Measurements from ENCODE around the gene ARHGAP24.
"Not testable (repeated sequence)": the region's sequence is repeated elsewhere in the genome, so short reads cannot be mapped to it uniquely, and the experiment has no call there.

ARHGAP24 gene

DNA sequence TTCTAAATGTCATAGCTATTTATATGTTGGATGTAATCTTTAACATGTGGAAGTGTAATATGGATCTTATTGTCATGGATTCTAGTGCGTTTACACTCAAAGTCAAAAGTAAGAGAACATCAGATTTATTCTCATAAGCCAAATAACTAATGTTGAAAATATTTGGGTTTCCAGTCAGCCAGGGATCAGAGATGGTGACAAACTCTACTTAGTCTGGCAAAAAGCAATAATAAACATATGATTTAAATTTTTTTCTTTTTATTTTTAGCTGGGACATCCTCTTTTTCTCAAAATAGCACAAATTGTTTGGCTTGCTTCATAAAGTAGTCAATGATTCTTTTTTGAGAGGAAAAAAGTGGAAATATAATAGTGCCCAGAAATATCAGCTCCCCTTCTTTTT is 392.3 kb downstream of the ARHGAP24 start:
- DNase-seq = no peak

DNA sequence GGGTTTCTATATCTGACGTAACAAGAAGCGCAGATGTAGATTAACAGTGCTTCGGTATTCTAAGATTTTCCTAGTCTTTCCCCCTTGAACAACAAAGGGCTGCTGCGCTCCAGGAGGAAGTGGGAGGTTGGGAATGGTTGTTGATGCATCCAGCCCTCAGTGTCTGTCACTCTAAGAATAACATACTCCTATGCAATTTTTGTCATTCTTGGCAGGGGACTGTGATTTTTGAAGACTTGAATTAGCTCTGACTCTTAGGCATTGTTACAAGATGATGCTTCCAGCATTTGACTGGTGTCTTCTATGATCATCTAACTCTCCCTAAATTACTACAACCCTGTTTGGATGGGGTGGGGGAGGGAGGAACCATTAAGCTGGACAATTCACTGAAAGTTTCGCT is 394.2 kb downstream of the ARHGAP24 start:
- no peak for DNase-seq

DNA sequence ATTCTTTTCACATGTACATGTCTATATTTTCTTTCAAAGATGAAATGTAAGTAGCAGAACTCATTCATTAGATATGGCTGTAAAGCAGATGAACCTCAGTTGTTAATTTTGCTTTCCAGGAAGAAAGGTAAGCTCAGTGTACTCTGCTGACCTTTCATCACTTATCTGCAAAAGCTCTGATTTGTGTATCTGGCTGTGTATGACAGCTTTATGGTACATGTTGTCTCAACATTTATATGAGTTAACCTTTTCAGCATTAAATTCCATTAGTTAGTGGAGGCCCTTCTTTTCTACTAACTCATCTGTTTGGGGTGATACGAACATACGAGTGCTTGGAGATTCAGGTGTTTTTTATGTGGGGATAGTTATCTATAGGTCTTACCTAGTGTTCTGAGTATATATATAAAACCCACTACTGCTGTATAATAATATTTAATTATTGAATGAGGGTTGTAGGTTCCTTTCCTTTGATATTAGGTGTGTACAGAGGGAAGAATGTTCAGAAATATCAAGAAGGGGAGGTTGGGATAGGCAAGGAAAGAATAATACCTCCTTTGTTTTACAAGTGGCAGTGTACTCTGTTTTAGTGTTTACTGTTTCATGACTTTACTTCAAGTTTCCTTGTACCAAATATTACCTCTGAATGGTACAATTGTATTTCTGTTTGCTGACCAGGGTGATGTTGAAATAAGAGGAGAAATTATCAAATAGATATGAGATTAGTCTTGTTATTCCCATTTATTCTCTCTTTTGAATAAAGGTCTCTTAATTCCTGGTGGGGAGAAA is 395.5 kb downstream of the ARHGAP24 start:
- DNase-seq = no peak

DNA sequence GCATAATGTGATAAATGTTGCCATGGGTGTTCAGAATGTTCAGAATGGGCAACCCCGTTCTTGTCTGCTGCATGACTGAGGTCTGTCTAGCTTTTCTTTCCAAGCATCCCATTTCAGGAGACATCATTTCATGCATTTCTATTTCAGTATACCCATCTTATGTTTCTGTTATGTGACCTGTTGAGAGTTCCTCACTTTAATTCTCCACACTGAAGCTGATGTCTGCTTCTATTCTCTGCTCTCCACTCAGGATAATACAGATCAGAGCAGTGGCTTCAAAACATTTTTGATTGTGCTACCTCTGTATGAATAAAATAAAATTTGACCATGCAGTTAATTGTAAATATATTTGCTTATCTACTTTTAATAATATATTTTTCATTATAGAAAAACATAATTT is 398.6 kb downstream of the ARHGAP24 start:
- no peak for DNase-seq

DNA sequence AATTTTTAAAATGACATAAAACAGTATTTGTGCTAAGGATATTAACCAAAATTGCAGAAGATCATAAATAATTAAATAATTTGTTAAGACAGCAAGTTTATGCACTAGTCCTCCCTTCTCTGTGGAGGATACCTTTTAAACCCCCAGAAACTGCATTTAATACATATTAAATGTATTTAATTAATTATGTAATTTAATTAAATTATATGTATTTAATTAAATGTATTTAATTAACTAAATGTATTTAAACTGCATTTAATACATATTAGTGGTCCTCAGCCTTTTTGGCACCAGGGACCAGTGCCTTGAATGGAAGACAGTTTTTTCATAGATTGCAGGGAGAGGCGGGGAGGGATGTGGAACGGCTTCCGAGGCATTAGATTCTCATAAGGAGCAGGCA is 404.6 kb downstream of the ARHGAP24 start:
- no peak for DNase-seq

DNA sequence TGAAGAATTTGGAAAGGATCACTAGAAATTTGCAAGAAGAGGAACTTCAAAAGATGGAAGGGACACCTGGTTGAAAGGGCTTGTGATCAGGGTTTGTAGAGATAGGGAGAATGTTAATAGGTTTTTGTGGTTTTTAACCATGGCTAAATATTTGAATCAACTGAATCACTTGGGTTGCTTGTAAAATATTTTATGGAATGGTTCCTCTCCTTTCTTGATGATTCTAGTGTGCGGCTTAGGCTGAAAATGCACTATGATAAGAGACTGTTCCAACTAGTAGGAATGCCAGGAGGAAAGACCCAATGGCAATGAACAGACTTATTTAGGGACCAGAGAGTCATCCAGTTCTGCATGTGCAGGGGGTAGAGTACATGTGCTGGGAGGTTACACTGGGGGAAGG is 408.2 kb downstream of the ARHGAP24 start:
- DNase-seq = no peak

DNA sequence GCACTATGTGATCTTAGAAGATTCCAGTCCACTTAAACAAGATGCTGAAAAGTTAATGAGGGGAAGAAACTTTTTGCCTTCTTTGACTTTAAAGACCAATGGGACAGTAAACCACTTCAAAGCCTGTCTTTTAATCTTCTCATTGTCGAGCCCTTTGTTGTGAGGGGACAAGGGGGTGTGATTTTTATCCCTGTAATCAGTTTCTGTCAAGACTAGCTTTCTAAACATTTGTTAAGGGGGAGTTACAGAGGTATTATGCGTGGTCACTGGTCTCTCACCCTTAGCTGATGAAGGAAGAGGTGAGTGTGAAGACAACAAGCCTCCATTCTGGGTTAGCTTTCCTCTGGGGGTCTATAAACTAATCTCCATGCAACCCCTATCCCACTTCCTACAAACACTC is 409.3 kb downstream of the ARHGAP24 start:
- DNase-seq = no peak

DNA sequence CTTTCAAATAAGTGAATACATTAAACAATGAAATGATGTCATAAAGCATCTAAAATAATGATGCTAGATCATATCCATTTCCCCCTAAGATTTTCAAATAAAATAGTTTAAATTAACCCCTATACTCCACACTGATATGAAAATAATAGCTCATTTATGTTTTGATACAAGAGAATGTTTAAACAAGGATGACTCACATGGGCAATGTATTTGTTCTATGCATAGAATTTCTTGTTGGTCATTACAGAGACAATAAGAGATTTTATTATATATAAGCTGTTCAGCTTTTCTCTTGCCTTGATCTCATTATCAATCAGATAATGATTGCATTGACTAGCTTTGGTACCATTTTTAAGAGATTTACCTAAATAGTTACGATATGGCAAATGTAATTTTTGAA is 411.7 kb downstream of the ARHGAP24 start:
- DNase-seq = no peak

DNA sequence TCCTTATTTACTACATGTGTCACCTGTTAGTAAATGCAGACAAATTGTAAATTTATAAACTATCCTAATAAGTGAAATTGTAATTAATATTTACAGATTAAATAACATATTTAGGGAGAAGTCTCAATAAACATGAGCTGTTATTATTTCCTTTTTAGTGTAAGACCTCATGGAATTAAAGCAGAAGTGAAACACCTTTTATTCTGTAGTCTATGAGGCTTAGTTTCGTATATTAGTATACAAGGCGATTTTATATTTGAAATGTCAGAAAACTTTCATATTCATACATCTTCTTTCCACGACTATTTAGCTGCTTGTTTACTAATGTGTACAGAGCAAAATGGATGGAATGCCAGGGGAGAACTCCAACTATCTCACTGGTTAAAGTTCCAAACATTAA is 414.4 kb downstream of the ARHGAP24 start:
- DNase-seq = no peak

DNA sequence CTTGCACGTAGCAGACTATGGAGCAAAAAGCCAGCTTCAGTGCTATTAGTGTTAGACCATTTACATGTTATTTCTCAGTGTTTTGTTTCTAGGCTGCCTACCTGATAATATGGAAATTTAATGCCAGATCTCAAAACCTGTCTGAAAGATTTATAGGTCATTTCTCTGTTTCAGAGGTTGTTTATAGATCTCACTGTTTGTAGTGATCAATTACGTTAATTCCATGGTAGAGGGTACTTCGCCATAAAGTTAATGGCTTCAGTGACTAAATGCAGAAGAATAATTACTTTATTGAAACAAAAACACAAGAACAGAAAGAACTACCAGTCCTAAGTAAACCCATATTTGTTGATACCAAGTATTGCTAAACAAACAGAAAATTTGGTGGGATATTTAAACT is 420.8 kb downstream of the ARHGAP24 start:
- no peak for DNase-seq

DNA sequence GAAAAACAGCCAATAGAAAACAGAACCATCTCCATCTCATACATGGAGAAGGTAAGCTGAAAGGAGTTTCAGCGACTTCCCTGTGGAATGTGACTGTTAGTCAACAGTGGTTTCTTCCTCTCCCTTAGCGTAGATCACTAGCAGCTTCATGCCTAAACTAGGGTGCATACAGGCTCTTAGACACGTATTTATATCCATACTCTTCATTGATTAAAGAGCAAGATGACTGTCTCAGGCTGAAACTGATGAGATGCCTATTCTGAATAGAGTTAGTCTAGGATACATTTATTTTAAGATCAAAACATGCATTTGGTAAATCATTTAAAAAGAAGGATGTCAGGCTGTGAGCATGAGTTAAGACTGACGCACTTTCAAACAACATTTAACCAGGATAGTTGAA is 423.3 kb downstream of the ARHGAP24 start:
- no peak for DNase-seq

DNA sequence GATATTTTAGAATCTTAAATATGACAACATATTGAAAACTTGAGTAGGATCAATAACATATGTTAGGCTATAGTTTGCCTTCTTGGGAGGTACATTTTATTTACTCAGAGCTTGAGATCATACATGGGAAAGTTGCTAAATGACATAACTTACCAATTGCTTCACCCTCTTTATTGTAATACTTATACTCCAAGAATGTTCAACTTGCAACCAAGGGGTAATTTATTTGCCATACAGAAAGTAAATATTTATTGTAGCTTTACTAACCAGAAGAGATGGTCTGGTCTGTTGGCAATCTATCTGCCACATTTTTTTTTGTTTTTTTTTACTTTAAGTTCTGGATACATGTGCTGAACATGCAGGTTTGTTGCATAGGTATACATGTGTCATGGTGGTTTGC is 426.6 kb downstream of the ARHGAP24 start:
- DNase-seq = no peak

DNA sequence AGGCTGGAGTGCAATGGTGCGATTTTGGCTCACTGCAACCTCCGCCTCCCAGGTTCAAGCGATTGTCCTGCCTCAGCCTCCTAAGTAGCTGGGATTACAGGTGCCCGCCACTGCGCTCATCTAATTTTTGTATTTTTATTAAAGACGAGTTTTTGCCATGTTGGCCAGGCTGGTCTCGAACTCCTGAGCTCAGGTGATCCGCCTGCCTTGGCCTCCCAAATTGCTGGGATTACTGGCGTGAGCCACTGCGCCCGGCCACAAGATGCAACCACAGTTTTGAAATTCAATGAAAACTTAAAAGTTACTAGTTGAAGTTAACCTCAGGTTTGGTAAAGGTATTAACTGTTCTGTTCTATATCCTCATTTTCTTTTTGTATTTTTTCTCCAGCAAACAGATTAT is 427.7 kb downstream of the ARHGAP24 start:
- not testable (repeated sequence) for DNase-seq

DNA sequence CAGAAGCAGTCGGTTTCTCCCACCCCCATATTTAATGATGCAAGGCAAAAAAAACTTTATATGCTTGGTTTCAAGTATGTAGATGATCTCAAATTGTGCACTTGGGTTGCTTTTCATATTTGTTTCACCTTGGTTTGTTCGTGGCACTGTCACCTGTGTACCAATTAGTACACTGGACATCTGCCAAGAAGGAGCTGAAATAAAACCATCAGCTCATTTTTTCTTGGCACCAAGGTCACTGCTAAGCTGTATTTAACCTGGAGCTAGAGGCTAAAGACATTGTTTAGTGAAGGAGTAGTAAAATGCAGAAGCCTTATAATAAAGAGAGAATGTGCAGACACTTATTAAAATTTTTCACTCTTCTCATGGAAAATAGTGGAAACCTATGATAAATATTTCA is 430.8 kb downstream of the ARHGAP24 start:
- no peak for DNase-seq

DNA sequence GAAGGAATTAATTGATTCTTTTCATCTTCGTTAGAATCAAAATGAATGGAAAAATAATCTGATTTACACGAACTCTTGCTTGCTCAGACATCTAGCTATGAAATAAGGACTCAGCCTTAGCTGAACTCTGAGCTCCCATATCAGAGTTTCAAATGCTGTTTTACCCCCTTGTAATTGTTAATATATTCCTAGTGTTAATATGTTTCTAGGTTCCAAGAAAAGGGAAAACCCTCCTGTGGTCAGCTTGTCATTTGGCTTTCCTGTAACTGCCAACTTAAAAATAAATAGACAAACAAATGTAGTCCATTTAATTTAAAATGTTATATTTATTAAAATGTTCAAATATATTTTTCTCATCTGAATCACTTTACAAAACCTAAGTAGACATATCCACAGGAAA is 432.1 kb downstream of the ARHGAP24 start:
- DNase-seq = no peak

DNA sequence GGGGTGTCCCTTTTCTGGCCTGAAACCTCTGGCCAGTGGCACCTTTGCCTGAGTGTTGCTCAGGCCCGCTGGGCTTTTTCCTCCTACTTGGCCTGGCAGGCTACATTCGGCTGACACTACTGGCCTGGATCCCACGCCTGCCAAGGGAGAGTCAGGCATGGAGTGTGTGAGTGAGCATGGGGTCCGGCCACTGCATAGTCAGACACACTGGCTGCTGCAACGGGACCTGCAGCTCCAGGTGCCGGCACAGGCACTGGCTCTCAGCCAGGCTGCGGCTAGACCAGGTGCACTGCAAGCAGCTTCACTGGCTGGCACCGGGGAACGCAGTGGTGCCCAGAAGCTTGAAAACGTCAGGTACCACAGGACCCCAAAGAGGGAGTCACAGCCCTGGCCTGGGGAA is 434.9 kb downstream of the ARHGAP24 start:
- DNase-seq = no peak

DNA sequence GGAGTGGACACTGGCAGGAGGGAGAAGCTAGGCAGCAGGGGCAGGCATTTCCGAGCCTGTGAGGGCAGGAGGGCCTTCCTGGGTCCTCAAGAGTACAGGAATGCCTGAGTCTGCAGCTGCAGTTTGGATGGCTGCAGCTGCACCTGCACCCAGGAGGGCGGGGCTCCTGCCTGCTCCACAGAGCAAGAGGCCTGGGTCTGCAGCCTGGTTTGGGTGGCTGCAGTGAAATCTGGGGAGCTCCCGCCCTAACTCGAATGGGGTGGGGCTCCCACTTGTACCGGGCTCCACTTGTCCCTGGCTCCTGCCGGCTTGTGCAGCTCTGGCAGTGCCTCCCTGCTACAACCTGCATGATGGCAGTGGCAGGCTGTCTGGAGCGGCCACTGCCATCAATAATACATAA is 436.0 kb downstream of the ARHGAP24 start:
- no peak for DNase-seq

DNA sequence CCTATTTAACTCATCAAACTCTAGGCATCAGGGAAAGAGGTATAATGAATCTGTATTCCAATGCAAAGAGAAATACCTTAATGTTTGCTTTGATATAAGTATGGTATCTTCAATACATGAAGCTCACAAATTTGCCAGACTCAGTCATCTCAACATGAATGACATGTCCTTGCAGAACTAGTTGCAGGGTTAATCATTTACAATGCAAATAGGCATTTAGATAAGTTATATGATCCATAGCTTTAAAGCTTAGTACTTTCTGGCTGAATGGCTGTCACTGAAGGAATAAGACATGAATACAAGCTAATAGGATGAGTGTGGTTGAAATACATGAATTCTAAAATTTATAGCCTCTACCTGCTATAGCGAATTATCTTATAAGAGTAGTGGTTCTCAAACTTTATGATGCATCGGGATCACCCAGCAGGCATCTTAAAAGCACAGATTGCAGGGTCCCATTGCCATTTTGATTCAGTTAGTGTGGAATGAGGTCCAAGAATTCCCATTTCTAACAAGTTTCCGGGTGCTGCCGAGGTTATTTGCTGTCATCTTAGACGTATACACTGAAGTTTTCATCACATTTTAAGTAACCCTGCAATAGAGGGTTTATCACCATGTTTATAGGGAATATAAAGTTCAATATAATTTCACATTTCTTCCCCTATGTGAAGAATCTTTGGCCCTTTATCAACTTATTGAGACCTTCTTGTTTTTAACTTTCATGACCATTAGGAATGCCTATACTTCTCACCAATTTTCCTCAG is 439.2 kb downstream of the ARHGAP24 start:
- DNase-seq = no peak

DNA sequence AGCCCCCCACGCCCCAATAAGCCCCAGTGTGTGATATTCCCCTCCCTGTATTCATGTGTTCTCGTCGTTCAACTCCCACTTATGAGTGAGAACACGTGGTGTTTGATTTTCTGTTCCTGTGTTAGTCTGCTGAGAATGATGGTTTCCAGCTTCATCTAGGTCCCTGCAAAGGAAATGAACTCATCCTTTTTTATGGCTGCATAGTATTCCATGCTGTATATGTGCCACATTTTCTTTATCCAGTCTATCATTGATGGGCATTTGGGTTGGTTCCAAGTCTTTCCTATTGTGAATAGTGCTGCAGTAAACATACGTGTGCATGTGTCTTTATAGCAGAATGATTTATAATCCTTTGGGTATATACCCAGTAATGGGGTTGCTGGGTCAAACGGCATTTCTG is 440.6 kb downstream of the ARHGAP24 start:
- not testable (repeated sequence) for DNase-seq

DNA sequence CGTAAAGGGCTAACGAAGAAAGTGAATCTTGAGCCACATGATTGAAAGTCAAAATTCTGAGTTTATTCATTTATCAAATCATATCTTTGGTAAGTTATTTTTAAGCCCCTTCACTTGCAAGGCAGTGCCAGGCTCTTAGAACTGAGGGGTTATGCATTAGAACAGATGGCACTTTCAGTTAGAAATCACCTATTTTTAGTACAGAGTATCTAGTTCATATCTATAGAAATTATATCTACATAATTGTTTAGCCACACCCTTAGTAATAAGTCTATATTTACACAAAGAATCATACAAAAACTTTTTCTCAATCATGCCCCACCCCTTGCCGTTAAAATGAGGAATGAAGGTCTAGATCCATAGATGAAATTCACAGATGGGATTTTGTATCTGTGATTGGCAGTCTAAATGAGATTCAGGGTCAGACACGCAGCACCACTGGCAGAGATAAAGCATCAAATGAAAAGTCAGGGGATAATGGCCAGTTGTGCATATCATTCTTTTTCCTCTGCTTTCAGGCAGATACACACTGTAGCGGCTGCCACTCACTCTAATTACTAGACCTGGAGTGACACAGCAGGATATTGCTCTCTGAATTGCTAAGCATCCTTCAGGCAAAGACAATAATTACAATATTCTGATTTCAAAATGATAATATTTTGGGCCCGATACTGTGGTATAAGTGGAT is 444.4 kb downstream of the ARHGAP24 start:
- no peak for DNase-seq

DNA sequence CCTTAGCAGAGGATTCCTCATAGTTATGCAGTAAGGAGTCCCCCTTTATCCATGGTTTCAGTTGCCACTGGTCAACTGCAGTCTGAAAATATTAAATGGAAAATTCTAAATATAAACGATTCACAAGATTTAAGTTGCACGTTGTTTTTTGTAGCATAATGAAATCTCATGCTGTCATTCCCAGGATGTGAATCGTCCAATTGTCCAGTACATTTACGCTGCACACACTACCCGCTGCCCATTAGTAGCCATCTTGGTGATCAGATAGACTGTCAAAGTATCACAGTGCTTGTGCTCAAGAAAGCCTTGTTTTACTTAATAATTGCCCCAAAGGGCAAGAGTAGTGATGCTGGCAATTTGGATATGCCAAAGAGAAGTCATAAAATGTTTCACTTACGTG is 450.1 kb downstream of the ARHGAP24 start:
- DNase-seq = no peak

DNA sequence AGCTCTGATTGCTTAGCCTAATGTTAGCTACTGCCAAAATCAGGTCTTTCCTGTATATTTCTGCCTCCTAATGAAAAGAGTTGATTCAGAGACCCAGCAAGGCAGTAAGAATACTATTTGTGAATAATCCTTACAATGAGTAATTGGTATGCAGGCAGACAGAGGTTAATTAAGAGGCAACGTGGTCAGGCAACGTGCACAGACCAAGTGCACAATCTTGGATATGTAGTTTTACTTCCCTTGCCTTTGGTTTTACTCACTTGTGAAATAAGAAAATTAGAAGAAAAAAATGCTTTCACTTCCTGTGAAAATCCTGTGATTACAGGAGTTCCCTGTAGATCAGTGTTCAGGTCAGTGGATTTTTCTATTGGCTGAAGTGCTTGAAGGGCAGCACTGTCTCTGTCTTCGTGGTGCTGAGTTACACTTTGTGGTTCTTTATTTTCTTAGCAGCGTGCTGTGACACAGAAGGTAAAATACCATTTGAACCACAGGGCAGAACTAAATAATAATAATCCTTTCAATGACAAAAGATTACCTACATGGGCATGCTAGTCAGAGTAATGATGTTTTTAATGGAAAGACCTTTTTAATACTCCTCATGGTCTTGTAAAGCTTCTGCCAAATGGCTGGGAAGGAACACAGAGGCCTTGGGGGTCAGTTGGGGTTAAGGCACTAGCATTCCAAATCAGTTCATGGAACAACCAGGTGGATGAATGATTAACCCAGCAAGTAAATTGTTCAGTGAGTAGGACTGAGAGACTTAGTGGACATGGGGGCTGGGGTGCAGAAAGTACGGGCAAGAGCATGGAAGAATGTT is 454.0 kb downstream of the ARHGAP24 start:
- peak; percentile 27 for DNase-seq

Measured in retina (tissue), 1 donor.